NCI-H2196 (cell line): ENCODE results near the gene ADO.

Source experiments
- DNase-seq: peaks from one replicate; lab custom pipeline; 2025; ENCODE audit not compliant: unreplicated experiment; lab: John Stamatoyannopoulos, UW

The ADO gene

DNA sequence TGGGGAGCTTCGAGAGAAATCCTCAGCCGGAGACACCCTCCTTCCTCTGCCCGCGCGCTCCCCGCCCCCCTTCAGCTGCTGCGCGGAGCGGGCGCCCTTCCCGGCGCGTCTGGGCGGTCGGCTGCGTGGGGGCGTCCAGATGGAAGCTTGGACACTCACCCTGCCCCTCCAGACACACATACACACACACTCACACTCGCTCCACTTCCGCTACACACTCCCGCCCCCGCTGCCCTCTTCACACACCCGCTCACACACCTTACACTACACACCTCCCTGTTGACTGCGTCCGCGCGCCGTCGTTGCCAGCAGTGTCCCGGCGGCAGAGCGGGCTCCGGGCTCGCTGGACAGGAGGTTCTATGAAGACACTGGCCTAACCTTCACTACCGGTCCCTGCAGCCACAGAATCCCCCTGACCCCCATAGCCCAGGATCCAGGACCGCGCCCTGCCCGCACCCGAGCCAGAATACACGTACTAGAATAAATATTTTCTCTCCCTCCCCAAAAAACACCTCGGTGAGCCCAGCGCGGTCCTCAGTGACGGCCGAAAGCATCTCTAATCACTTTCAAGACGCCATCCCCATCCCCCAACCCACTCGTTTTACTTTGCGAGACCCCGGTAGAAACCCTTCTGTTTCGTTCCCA is 12.7 kb downstream of the ADO start:
- peak; percentile 6 for DNase-seq

DNA sequence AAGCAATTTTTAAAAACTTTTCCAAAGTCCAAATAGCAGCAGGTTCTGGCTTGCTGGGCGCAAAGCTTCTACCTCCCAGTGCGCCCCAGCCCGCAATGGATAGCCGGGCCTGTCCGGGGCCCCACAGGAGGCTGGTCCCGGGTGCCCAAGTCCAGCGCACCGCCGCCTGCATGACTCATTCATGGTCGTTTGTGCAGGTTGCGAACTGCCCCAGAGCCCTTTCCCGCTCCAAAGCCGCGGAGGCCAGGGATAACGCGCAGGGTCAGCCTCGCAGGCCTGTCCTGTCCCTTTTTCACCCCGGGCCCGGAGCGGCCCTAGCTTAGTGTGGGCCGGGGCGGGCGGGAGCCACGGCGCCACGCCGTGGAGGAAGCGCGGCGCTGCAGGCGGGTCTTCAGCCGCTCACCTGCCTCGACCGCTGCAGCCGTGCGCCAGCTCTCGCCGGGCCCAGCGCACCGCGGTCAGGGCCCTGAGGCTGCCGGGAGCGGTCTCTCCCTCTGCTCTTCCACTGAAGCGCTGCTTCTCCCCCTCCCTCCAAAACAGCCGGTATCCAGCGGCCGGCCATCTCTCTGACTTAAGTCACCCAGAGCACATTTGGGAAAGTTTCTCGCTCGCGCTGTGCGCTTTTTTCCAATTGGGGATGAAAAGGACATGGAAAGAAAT is 13.4 kb downstream of the ADO start:
- peak; percentile 63 for DNase-seq

DNA sequence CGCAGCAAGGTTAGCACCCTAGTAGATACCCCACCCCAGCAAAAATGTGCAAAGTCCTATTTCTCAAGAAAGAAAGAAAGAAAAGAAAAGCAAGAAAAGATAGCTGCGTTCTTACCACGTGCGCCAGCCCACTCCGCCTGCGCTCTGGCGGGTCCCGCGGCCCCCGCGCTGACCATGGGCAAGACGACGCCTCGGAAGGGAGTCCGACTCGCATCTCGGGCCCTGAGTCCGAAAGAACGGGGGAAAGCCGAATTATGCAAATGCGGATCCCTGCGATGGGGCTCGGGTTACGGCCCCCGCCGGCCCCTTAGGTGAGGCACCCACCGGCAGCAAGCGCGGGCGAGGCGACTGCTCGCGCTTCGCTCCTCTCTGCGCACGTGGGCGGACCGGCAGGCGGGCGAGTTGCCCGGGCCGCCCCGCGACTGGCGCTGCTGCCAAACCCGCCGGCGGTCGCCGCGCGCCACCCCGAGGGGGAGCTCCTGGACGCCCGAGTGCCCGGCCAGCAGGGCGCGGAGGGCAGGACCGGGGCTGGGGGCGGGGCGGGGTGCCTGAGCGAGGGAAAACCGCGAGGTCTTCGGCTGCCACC is 14.0 kb downstream of the ADO start:
- peak; percentile 15 for DNase-seq

DNA sequence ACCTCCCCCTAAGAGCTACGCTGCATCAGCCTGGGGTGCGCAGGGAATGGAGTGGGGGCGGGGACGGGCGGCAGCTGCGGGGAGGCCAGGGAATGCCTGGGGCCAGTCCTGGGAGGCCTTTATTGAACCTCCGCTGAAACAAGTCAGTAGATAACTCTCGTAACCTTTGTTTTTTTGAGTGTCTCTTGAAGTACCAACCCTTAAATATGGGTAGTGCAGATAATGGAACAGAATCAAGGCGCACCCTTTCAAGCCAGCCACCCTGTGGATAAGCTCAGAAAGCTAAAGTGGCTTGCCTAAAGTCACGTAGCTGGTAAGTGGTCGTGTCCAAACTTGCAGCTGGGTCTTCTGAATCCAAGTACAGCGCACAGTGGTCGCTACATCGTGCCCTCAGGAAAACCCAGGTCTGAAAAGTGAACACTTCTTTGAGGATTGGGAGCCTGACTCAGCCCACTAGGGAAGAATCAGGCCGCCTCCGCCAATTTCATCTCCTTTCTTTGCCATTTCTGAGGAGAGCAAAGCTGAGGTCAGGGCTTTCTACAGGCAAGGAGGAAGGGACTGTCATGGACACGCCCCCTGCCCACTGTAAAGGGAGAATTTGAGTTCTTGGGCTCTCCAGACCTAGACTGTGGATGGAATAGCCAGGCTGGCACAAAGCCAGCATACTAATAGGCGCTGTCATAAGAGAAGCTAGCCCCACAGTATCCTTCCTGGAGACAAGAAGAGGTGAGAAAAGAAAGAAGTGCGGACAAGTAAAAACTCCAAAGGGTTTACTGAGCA is 14.8 kb downstream of the ADO start:
- DNase-seq, result peak; percentile 3

DNA sequence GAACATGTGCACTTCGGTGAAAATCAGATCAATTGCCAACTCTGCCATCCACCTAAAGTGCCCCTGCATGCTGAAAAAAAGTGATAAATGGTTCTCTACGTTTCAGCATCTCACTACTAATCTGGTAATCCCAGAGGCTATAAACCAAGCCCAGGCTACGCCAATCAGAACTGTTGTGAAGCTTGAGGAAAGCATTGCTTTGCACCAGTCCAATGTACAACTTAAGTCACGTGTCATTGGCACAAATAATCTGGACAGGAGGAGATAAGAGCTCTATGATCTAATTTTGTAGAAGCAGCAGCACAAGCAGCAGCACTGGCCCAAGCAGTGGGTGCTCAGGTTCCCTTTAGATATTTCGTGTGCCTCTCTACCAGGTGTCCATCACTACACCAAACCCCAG is 16.1 kb downstream of the ADO start:
- no peak for DNase-seq

DNA sequence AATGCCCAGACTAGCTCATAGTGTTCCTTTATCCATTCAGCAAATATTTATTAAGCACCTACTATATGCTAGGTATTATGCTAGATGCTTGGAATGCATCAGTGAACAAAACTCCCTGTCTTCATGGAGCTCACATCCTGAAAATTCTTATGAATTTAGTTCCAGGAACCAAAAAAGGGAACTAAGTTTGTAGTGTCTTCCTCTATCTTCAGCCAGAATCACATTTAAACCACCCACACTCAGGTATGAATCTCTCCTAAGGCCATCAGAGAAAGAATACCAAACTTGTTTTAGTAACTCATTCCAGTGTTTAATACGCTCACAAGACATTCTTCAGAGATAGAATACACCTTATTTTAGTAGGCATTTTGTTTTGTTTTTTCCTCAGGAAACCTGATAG is 21.8 kb downstream of the ADO start:
- DNase-seq, result no peak

DNA sequence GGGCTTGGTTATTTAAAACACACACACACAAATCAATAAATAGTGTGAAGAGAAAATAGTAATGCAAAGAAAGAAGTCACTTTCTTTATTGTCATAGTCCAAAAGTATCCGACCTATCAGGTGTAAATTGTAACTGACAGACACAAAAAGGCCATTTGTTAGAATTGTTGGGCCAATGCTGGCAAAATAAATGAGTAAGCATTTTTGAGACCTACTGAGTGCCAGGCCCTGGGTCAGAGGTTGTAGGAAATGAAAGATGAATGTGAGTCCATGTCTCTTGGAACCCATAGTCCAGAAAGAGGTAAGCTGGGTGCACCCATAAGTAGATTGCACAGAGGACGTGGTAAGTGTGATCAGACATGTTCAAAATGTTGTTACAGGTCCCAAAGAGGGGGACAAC is 25.1 kb downstream of the ADO start:
- no peak for DNase-seq

DNA sequence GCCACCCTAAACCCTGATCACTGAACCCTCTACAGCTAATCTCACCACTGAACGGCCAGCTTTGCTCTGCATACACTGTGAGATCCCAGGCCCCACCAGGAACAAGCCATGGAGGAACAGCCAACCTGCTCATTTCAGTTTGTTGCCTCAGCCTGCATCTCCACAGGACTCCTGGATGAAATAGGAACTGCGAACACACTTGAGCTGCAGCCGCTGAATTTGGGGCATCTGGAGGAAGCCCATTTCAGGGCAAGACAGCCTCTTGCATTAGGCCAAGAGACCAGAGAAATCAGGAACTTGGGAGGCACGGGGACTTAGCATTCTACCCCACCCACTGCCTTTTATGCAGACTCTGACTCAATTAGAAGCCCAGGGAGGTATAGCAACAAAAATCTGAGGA is 26.2 kb downstream of the ADO start:
- no peak for DNase-seq

DNA sequence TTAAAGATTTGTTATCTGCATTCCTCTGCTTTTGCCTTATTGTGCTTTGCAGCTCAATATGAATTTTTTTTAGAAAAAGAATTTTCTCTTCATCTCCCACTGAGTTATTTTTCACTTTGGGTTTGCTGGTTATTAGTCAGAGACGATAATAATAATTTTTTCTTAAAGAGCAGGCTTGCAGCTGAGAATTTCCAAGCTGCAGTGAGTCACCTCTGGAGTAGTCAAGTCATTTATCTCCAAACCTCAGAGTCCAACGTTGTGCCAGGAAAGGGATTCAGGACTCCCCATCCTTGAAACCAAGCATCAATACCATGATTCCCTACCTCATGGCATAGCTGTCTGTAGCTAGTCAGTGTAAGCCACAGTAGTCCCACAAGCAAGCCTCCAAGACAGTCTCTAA is 26.8 kb downstream of the ADO start:
- no peak for DNase-seq

DNA sequence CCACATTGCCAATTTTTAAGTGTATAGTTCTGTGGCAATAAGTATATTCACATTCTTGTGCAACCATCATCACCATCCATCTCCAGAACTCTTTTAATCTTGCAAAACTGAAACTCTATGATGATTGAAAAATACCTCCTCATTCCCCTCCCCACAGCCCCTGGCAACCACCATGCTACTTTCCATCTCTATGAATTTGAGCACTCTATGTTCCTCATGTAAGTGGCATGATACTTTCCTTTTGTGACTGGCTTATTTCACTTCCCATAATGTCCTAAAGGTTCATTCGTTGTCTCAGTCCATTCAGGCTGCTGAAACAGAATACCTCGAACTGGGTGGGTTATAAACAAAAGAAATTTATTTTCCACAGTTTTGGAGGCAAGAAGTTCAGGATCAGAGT is 35.1 kb downstream of the ADO start:
- no peak for DNase-seq

DNA sequence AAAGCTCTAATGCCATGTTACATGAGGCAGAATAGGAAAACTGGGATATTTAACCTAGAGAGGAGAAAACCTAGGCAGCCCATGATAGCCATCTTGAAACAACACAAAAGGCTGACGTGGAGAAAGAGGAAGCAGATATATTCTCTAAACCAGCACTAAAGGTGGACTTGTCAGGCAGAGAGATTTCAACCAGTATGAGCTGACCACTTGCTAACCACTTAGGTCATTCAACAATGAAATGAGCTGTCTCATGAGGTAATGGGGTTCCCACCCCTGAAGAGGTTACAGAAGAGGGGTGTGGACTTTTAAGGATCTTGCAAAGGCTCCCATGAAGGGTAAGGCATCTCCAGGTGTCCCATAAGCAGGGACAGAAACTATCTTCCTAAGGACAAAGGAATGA is 38.5 kb downstream of the ADO start:
- DNase-seq, result no peak

DNA sequence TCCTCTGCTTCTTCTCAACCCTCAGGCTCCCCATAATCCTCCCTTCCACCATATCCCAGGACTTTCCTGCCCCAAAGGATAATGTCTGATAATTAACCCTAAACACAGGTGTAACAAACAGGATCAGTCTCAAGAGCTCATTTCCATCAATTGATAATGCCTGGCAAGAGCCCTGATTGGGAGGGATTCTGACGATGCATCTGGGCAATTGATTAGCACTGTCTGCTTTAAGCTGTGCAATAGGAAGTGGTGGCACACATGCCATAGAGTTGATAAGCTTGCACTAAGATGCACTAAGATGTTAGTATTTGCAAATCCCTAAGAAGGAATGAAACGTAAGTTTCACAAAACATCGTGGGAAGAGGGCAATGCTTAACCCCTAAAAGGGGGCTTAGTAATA is 39.1 kb downstream of the ADO start:
- no peak for DNase-seq

DNA sequence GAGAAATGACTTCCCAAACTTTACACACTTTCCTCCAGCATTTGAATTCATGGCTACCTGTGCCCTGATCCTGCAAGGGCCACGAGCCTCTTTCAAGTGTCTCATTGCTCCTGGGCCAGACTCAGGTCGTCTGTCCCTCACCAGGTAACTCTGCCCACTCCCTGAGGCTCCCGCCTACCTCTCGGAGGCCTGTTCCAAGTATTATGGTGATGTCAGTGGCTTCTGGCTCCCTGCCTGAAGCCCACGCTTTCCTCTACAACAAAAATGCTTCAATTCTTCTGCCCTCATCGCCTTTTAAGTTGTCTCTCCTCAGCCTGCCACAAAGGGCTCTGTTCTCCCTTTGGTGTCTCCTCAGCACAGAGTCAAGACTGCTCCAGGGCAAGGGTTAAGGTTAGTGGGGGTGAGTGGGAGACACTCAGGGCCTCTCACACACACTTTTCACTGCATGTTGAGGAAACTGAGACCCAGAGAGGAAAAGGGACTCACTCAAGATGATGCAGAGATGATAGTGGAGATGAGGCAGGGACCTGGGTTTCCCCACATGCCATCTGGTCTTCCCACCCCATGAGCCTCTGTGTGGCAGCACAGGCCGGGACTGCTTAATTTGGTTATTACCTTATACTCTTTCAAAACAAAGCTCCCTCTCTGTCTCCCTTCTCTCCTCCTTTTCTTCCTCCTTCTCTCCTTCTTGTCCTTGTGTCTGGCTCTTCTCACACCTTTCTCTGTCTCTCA is 39.9 kb downstream of the ADO start:
- DNase-seq, result no peak

DNA sequence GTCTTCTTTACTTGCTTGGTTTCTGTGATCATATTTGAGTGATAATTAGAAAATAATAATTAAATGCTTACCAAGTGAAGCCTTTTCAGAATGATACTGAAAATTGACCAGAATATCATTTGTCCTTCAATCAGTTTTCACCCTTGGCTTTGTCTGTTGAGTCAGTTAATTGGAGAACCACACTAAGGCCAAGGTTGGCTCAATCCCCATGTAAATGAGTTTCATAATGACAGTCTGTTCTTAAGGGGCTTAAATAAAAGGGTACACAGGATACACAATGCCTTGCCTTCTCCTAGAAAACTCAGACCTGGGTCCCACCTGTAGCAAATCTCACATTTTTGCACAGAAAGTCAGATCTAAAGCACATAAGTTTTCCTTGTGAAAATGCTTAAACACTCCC is 42.9 kb downstream of the ADO start:
- no peak for DNase-seq

DNA sequence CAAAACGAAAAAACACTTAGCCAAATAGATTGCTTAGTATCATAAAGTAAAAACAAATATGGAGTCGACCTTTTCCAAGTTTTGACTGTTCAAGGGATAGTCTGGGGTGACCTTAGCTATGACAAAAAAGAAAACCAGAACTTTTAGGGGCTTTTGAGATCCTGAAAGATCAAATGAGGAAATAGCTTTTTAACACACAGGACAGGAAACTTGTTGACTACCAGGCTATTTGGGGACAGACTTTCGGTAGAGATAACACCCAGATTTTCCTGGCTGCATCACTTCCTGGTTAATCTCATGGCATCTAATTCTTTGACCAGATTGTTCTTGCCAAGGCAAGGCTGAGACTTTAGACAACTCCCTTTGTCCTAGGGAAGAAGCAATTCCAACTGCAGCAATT is 46.1 kb downstream of the ADO start:
- no peak for DNase-seq

DNA sequence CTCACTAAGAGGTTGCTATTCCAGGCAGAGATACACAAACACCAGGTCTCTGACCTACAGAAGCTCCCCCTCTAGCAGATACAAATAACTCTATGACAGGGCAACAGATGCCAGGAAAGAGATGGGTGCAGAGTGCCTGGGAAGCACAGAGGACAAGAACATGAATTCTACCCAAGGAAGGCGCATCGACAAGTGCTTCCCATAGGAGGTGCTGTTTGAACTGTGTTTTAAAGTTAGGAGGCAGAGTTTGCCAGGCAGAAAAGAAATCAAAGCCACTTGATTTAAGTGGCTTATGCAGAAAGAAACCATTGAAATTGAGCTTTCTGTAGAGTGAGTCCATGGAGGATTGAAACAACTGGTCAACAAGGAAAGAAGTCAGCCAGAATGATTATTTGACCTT is 46.9 kb downstream of the ADO start:
- no peak for DNase-seq

DNA sequence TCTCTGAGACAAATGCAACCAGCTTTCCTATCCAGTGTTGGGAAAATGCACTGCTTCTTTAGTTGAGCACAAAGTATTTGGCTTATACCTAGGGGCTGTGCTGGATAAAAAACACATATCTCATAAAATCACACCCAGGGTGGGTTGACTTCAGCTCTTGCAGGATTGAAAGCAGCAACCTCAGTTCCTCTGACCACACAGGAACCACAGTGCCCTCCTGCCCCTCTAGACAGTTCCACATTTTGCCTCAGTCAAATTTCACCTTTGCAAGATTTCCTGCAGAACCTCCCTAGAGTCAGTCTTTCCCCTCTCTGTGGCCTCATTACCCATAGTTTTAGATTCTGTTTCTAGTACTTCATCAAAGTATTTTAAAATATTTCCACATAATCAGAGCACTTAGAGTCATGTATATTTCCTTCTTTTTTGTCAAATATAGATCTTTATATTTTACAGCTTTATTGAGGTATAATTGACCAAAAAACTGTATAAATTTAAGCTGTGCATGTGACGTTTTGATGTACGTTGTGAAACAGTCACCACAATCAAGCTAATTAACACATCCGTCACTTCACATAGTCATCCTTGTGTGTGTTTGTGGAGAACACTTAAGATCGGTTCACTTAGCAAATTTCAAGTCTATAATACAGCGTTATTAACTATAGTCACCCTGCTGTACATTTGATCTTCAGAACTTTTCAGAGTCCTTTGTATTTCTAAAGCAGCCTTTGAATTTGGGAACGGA is 48.6 kb downstream of the ADO start:
- DNase-seq, result no peak

DNA sequence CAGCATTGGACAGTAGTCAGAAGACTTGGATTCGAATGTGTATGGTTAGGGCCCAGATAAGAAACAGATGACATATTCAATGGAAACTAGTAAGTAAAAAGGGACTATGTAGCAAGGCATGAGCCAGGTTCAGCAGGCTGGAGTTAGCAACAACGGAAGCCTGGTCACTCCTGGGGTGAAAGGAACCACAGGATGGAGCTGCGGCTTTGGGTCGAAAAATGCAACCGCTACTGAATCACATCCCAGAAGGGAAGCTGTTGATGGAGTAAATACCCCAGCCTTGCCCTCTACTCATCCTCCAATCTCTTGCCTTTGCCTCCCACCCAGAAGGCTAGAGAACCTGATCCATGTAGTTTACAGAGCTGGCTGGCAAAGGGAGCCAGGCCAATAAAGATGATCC is 49.2 kb downstream of the ADO start:
- DNase-seq, result no peak

DNA sequence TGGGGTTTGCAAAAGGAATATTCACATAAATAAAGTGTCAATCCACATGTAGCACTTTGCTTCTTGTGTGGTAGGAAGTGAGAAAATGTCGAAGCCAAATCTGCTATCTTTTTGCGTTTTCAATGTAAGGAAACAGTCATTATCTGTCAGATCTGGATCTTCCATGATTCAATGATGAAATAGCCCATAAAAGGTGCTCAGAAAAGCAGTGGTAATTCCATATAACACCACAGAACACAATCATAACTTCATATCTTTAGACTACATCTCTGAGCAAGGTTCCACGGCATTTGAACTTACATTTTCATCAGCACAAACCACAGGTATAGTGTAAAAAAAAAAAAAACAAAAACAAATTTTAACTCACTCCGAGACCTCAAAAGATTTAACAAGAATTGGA is 51.5 kb downstream of the ADO start:
- DNase-seq, result no peak
